Endothelial cell of umbilical vein (primary cell): Measurements from ENCODE around the gene SORCS1. TPM values are rescaled to one million over a fixed set of nuclear protein-coding genes. Genes with fewer than 3 reads are reported as not detected.

Experiments
- BruUV-seq: library from RNA; stranded (reverse); fragments of 400-500 nt; replicated peaks from 2 replicates; lab custom pipeline; 2021; lab: Mats Ljungman, UMichigan
- CTCF ChIA-PET: fragments of 300-600, 350-600 bp; sonication (Branson Sonifier 250); formaldehyde crosslinking; loops from one replicate; lab custom pipeline; 2021; ENCODE audit warnings: antibody characterized with exemption, inconsistent platforms; lab: Charles Lee
- POLR2A ChIA-PET: fragments of 300-600, 350-600 bp; sonication (Branson Sonifier 250); formaldehyde crosslinking; loops from one replicate; lab custom pipeline; 2021; ENCODE audit warnings: antibody characterized with exemption, inconsistent platforms; lab: Charles Lee
- DNase-seq: peaks from one replicate; pipeline ENCODE4 v3.0.0-alpha.2; 2011; ENCODE audit warnings: low read depth, low spot score
- FAIRE-seq: peaks from 2 replicates; lab custom pipeline; 2011; peaks lifted over from hg19 to GRCh38; lab: Jason Lieb, UNC
- H2AFZ ChIP-seq: 2 replicates; pipeline ENCODE4 v1.6.0; 2012; ENCODE audit warnings: low read depth, low read length, control low read depth, inconsistent platforms
- H3K27ac ChIP-seq: 2 replicates; pipeline ENCODE4 v1.5.1; 2011; ENCODE audit warnings: low read depth, mild to moderate bottlenecking, control low read depth, low read length, moderate library complexity; ENCODE audit not compliant: insufficient read depth
- H3K27me3 ChIP-seq, 2 experiments: 2 replicates each; pipeline versions ENCODE4 v1.6.0 to v1.6.1; 2011; ENCODE audit warnings: low read length in 2 of 2, mixed read lengths in 1 of 2; ENCODE audit not compliant: control insufficient read depth in 2 of 2, insufficient read depth in 2 of 2
- H3K36me3 ChIP-seq, 2 experiments: 2 replicates in 1 of 2; 3 replicates in 1 of 2; pipeline ENCODE4 v1.5.1; 2011; ENCODE audit warnings: low read length in 2 of 2, mild to moderate bottlenecking in 1 of 2, moderate library complexity in 1 of 2; ENCODE audit not compliant: control insufficient read depth in 2 of 2, insufficient read depth in 2 of 2; ENCODE audit errors: extremely low read depth in 1 of 2
- H3K4me1 ChIP-seq: 3 replicates; pipeline ENCODE4 v1.5.1; 2011; ENCODE audit warnings: mild to moderate bottlenecking, low read length; ENCODE audit not compliant: control insufficient read depth, insufficient read depth; ENCODE audit errors: extremely low read depth
- H3K4me2 ChIP-seq: 2 replicates; pipeline ENCODE4 v1.6.1; 2011; ENCODE audit warnings: low read length, control low read depth, mixed read lengths; ENCODE audit not compliant: insufficient read depth
- H3K4me3 ChIP-seq, 3 experiments: fragments of 200-600 bp in 1 of 3; sonication (generic), shearing (Covaris generic) in 1 of 3; replicated peaks in 1 of 3; 2 replicates each; pipeline ENCODE4 v1.5.1; 2011 to 2016; ENCODE audit warnings: control low read depth in 3 of 3, low read length in 3 of 3, mild to moderate bottlenecking in 2 of 3, inconsistent platforms in 1 of 3, low read depth in 1 of 3, moderate library complexity in 1 of 3; ENCODE audit not compliant: insufficient read depth in 1 of 3
- H3K79me2 ChIP-seq: 2 replicates; pipeline ENCODE4 v1.6.0; 2012; ENCODE audit warnings: low read length, inconsistent platforms; ENCODE audit not compliant: control insufficient read depth, insufficient read depth
- H3K9ac ChIP-seq: replicated peaks from 2 replicates; pipeline ENCODE3; 2011; ENCODE audit warnings: low read length, control low read depth; ENCODE audit not compliant: insufficient read depth; ENCODE audit errors: extremely low read depth
- H3K9me1 ChIP-seq: replicated peaks from 3 replicates; pipeline ENCODE4 v1.6.0; 2011; ENCODE audit warnings: mild to moderate bottlenecking, low read length; ENCODE audit not compliant: control insufficient read depth, insufficient read depth; ENCODE audit errors: extremely low read depth
- H3K9me3 ChIP-seq: replicated peaks from 2 replicates; pipeline ENCODE4 v1.5.1; 2012; ENCODE audit warnings: low read length, inconsistent platforms; ENCODE audit not compliant: control insufficient read depth, insufficient read depth
- H4K20me1 ChIP-seq: replicated peaks from 2 replicates; pipeline ENCODE3; 2011; ENCODE audit warnings: mild to moderate bottlenecking, low read length; ENCODE audit not compliant: control insufficient read depth, insufficient read depth; ENCODE audit errors: extremely low read depth
- EZH2 ChIP-seq: IDR thresholded peaks from 2 replicates; pipeline ENCODE4 v1.6.1; 2012; ENCODE audit warnings: borderline replicate concordance, low read depth, mild to moderate bottlenecking, moderate library complexity, low read length, inconsistent platforms; ENCODE audit not compliant: severe bottlenecking
- FOS ChIP-seq: IDR thresholded peaks from 2 replicates; pipeline ENCODE4 v1.6.1; 2011; ENCODE audit warnings: mild to moderate bottlenecking, low read length, moderate library complexity, borderline replicate concordance; ENCODE audit not compliant: insufficient read depth
- GATA2 ChIP-seq: IDR thresholded peaks from 2 replicates; pipeline ENCODE4 v1.7.0; 2011; ENCODE audit warnings: low read depth, mild to moderate bottlenecking, moderate library complexity, mixed read lengths, low read length; ENCODE audit not compliant: insufficient read length, insufficient read depth
- JUN ChIP-seq: IDR thresholded peaks from 2 replicates; pipeline ENCODE4 v1.6.1; 2011; ENCODE audit warnings: borderline replicate concordance, low read depth; ENCODE audit not compliant: insufficient read length, insufficient read depth
- MYC ChIP-seq: IDR thresholded peaks from one replicate; pipeline ENCODE4 v1.6.1; 2011; ENCODE audit warnings: mild to moderate bottlenecking, low read depth, low read length
- POLR2A ChIP-seq: IDR thresholded peaks from 2 replicates; pipeline ENCODE4 v1.6.1; 2012; ENCODE audit warnings: low read depth, mild to moderate bottlenecking, control low read depth, low read length
- POLR2AphosphoS5 ChIP-seq: IDR thresholded peaks from 2 replicates; pipeline ENCODE4 v1.6.1; 2012; ENCODE audit warnings: low read depth, mild to moderate bottlenecking, control low read depth, low read length, moderate library complexity; ENCODE audit not compliant: insufficient read depth
- dilution Hi-C: fragments of 300-500 bp; cut with MboI; formaldehyde crosslinking; loops from one replicate; pipeline ENCODE4 v1.15.0; 2019; ENCODE audit warnings: low sequenced_read_pairs; ENCODE audit not compliant: extremely low pct_ligation_motif_present
- intact Hi-C: fragments of 100-400 bp; cut with micrococcal nuclease; formaldehyde crosslinking; loops from one replicate; pipeline ENCODE4 v1.10.0; 2022
- polyA plus RNA-seq, 4 experiments: library from polyadenylated mRNA; depleted of rRNA in 3 of 4; stranded (reverse) in 3 of 4; unstranded in 1 of 4; fragments of >200 nt; gene quantifications; 2 replicates each; pipeline versions ENCODE4 v1.2.1 to v1.2.3, GENCODE V29; 2011 to 2012; ENCODE audit warnings: missing spikeins in 1 of 4
- total RNA-seq: library from RNA; stranded (reverse); gene quantifications from 2 replicates; pipeline ENCODE4 v1.2.3, GENCODE V29; 2021
- TF ChIP-seq, protein P1 (sequence below): IDR thresholded peaks from 2 replicates; pipeline ENCODE4 v1.6.1; 2011; ENCODE audit not compliant: insufficient read depth, insufficient read length
- TF ChIP-seq, protein P2 (sequence below), 2 donors: IDR thresholded peaks; 1 replicate in 1 of 2; 2 replicates in 1 of 2; pipeline ENCODE4 v1.5.1; 2011; ENCODE audit warnings: low read length in 2 of 2, mild to moderate bottlenecking in 2 of 2, moderate library complexity in 2 of 2, control low read depth in 1 of 2, inconsistent platforms in 1 of 2, low read depth in 1 of 2; ENCODE audit not compliant: insufficient read depth in 1 of 2; ENCODE audit errors: extremely low read depth in 1 of 2

The SORCS1 gene
- total and polyA plus RNA-seq, 2 donors (not counting 3 experiments of a cell fraction or from before 2014, with no cell fraction given), result not detected

DNA sequence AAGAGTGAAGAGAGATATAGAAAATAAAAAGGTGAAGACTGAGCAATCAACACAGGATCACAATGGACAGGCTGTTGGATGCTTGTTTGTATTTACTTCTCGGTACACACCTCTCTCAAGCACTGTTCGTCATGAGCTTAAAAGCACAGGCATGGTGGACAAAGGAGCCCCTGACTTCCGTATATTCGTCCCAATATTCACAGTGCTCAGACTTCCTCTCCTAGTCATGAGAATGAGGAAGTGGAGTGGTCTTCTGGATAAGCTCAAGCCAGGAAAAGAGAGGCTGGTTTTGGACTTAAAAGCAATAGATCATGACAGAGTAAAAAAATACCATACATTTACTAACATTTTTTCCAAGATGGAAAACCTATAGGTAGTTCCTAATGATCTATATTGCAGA, 172.5 kb downstream of the SORCS1 start:
- Histone ChIP-seq H3K9ac (no peak overlapping the region), H3K27ac (no peak overlapping the region), H3K4me3 (no peak overlapping the region), H4K20me1 (no peaks in the 10 kb centered on the region), H3K27me3 (no peaks in the 10 kb centered on the region), H3K79me2 (no peaks in the 10 kb centered on the region), H3K36me3 (no peaks in the 10 kb centered on the region), H3K9me3 (no peaks in the 10 kb centered on the region), H3K4me2 (no peak overlapping the region), H2AFZ (no peak overlapping the region), H3K9me1 (no peaks in the 10 kb centered on the region), H3K4me1 (no peaks in the 10 kb centered on the region)
- FAIRE-seq (no peak), DNase-seq (no peak)
- no TSS peak for BruUV-seq
- intact Hi-C loops, result no loop called here
- dilution Hi-C loops, result no loop called here
- ChIA-PET POLR2A (no interaction called here), CTCF (no interaction called here)
- TF ChIP-seq FOS (no peak), GATA2 (no peak)

DNA sequence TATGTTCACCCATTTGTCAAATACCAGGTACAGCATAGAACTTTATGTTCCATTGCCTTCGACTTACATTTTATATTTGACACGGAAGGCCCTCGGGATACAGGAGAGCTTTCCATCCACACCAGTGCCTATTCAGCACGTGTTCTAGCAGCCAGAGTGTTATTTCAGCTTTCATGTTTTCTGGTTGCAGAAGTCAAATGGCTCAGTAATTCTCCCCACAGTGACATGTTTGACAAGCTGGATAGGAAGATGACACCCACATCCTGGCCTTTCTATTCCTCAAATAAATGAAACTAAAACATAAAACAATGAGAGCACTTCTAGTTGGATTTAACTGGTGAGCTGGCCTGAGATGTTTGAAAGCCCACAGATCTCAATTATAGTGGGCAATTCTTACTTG, 173.4 kb downstream of the SORCS1 start:
- BruUV-seq, result no TSS peak
- H3K79me2 ChIP-seq, result no peaks in the 10 kb centered on the region
- H3K4me1 ChIP-seq, result no peaks in the 10 kb centered on the region
- dilution Hi-C loops, result no loop called here
- DNase-seq (no peak), FAIRE-seq (no peak)
- H3K4me3 ChIP-seq, result no peak overlapping the region
- H3K27me3 ChIP-seq, result no peaks in the 10 kb centered on the region
- no peaks in the 10 kb centered on the region for H3K36me3 ChIP-seq
- H3K9me1 ChIP-seq, result no peaks in the 10 kb centered on the region
- H4K20me1 ChIP-seq, result no peaks in the 10 kb centered on the region
- no peak overlapping the region for H2AFZ ChIP-seq
- intact Hi-C loops, result no loop called here
- no peak overlapping the region for H3K27ac ChIP-seq
- TF ChIP-seq FOS (no peak), EZH2 (no peak), JUN (no peak), MYC (no peak), POLR2A (no peak), GATA2 (no peak), POLR2AphosphoS5 (no peak)
- TF ChIP-seq, protein P1, sequence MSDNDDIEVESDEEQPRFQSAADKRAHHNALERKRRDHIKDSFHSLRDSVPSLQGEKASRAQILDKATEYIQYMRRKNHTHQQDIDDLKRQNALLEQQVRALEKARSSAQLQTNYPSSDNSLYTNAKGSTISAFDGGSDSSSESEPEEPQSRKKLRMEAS, result no peak
- TF ChIP-seq, protein P2, sequence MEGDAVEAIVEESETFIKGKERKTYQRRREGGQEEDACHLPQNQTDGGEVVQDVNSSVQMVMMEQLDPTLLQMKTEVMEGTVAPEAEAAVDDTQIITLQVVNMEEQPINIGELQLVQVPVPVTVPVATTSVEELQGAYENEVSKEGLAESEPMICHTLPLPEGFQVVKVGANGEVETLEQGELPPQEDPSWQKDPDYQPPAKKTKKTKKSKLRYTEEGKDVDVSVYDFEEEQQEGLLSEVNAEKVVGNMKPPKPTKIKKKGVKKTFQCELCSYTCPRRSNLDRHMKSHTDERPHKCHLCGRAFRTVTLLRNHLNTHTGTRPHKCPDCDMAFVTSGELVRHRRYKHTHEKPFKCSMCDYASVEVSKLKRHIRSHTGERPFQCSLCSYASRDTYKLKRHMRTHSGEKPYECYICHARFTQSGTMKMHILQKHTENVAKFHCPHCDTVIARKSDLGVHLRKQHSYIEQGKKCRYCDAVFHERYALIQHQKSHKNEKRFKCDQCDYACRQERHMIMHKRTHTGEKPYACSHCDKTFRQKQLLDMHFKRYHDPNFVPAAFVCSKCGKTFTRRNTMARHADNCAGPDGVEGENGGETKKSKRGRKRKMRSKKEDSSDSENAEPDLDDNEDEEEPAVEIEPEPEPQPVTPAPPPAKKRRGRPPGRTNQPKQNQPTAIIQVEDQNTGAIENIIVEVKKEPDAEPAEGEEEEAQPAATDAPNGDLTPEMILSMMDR (IDR thresholded peaks at IDR 0.05; ENCODE audit: extremely low read depth in 1 of 2, insufficient read depth in 1 of 2, low read depth in 1 of 2, low read length in 2 of 2), result no peak
- no peak overlapping the region for H3K4me2 ChIP-seq
- ChIA-PET CTCF (no interaction called here), POLR2A (no interaction called here)
- no peaks in the 10 kb centered on the region for H3K9me3 ChIP-seq
- H3K9ac ChIP-seq, result no peak overlapping the region
